ENCODE measurements around the gene DNAJB13.

DNAJB13 gene

GRCh38 chr11:73975479-73975757 lies 24.6 kb downstream of the DNAJB13 start:
- H3K4me3 ChIP-seq (ENCODE audit: low read depth, low read length): no peak overlapping the region
- TF ChIP-seq, protein P1, sequence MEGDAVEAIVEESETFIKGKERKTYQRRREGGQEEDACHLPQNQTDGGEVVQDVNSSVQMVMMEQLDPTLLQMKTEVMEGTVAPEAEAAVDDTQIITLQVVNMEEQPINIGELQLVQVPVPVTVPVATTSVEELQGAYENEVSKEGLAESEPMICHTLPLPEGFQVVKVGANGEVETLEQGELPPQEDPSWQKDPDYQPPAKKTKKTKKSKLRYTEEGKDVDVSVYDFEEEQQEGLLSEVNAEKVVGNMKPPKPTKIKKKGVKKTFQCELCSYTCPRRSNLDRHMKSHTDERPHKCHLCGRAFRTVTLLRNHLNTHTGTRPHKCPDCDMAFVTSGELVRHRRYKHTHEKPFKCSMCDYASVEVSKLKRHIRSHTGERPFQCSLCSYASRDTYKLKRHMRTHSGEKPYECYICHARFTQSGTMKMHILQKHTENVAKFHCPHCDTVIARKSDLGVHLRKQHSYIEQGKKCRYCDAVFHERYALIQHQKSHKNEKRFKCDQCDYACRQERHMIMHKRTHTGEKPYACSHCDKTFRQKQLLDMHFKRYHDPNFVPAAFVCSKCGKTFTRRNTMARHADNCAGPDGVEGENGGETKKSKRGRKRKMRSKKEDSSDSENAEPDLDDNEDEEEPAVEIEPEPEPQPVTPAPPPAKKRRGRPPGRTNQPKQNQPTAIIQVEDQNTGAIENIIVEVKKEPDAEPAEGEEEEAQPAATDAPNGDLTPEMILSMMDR (IDR thresholded peaks at IDR 0.05; ENCODE audit: low read depth, low read length, missing control alignments): no peak
- DNase-seq (ENCODE audit: low read depth): no peak

DNA sequence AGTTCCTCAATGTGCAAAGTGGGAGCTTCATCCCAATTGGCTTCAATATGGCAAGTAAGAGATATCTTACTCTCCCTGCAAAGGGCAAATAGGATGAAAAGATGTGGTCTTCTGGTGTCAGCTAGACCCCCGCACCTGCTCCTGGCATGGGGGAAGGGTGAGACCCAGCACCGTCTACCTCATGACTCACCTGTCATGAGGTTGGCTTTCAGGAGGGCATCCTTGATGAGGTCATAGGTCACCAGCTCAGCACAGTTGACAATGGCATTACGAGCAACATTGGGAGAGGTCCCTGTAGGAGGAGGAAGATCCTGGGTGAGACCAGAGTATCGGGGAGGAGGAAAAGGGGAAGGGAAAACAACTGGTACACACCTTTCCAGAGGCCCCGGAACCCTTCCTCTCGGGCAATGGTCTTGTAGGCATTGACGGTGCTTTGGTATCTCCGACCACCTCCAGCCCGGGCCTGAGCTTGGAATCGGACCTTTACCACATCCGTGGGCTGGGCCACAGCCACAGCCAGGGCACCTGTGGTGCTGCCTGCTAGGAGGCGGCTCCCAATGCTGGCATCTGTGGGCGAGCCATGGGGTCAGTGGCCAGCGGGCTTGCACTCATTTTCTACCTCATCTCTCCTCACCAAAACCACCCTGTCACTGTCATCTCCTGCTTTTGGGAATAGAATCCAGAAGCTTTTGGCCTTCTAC lies 25.8 kb downstream of the DNAJB13 start:
- H3K4me3 ChIP-seq (ENCODE audit: low read depth, low read length): no peak overlapping the region
- no peak for DNase-seq (ENCODE audit: low read depth)
- TF ChIP-seq, protein P1 (IDR thresholded peaks at IDR 0.05; ENCODE audit: low read depth, low read length, missing control alignments): no peak

GRCh38 chr11:73977856-73978519 lies 27.2 kb downstream of the DNAJB13 start:
- H3K4me3 ChIP-seq (ENCODE audit: low read depth, low read length): no peak overlapping the region
- TF ChIP-seq, protein P1 (IDR thresholded peaks at IDR 0.05; ENCODE audit: low read depth, low read length, missing control alignments): no peak
- DNase-seq (ENCODE audit: low read depth): no peak

- no peak overlapping the region for H3K4me3 ChIP-seq (ENCODE audit: low read depth, low read length)
- no peak for DNase-seq (ENCODE audit: low read depth)
- TF ChIP-seq, protein P1 (IDR thresholded peaks at IDR 0.05; ENCODE audit: low read depth, low read length, missing control alignments): no peak
Measured at GRCh38 chr11:73978576-73979086, 27.8 kb downstream of the DNAJB13 start.

- peak overlapping the region; percentile 94 for H3K4me3 ChIP-seq (ENCODE audit: low read depth, low read length)
- TF ChIP-seq, protein P1 (IDR thresholded peaks at IDR 0.05; ENCODE audit: low read depth, low read length, missing control alignments): no peak
- DNase-seq (ENCODE audit: low read depth): peak; percentile 87
Measured at GRCh38 chr11:73980001-73980961, 29.5 kb downstream of the DNAJB13 start.

- TF ChIP-seq, protein P1 (IDR thresholded peaks at IDR 0.05; ENCODE audit: low read depth, low read length, missing control alignments): no peak
- DNase-seq (ENCODE audit: low read depth): no peak
- peak overlapping the region; percentile 94 for H3K4me3 ChIP-seq (ENCODE audit: low read depth, low read length)
Measured at GRCh38 chr11:73981051-73981805, 30.4 kb downstream of the DNAJB13 start.
